Lower leg skin (tissue), 3 donors: ENCODE data around the gene ATP1A4.

Source experiments
- POLR2A ChIP-seq, 2 donors: fragments of 450-650 bp; IDR thresholded peaks; one replicate each; pipeline ENCODE4 v1.6.1; 2016 to 2017; ENCODE audit warnings: antibody characterized with exemption in 2 of 2, mild to moderate bottlenecking in 1 of 2, moderate library complexity in 1 of 2
- TF ChIP-seq, protein P1 (sequence below), 3 donors: fragments of 450-650 bp; IDR thresholded peaks; one replicate each; pipeline ENCODE4 v1.5.1; 2016; ENCODE audit warnings: antibody characterized with exemption in 3 of 3, mild to moderate bottlenecking in 3 of 3, moderate library complexity in 2 of 3

DNA sequence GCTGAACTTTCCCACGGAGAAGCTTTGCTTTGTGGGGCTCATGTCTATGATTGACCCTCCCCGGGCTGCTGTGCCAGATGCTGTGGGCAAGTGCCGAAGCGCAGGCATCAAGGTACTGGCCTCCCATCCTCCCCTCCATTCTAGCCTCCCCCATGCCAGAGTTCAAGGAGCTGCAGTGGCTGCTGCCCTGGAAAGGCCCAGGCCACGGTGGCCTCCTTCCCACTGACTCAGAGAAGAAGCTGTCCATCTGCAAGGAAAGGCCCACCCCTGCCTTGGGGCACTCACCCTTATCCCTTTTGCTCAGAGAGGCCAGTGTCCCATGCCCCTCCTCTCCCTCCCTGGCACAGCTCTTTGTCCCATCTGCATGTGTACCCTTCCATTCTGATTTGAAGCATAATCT lies 20.9 kb upstream of the ATP1A4 start:
- TF ChIP-seq, protein P1, sequence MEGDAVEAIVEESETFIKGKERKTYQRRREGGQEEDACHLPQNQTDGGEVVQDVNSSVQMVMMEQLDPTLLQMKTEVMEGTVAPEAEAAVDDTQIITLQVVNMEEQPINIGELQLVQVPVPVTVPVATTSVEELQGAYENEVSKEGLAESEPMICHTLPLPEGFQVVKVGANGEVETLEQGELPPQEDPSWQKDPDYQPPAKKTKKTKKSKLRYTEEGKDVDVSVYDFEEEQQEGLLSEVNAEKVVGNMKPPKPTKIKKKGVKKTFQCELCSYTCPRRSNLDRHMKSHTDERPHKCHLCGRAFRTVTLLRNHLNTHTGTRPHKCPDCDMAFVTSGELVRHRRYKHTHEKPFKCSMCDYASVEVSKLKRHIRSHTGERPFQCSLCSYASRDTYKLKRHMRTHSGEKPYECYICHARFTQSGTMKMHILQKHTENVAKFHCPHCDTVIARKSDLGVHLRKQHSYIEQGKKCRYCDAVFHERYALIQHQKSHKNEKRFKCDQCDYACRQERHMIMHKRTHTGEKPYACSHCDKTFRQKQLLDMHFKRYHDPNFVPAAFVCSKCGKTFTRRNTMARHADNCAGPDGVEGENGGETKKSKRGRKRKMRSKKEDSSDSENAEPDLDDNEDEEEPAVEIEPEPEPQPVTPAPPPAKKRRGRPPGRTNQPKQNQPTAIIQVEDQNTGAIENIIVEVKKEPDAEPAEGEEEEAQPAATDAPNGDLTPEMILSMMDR (IDR thresholded peaks at IDR 0.05) = no peak
- no peak for TF ChIP-seq POLR2A (IDR thresholded peaks at IDR 0.05)
